H9 (cell line): Measurements from ENCODE around the gene ARMH1. TPM values are rescaled to one million over a fixed set of nuclear protein-coding genes. Genes with fewer than 3 reads are reported as not detected.

Experiments used
- DNase-seq: peaks from one replicate; pipeline ENCODE4 v3.0.0-alpha.2; 2017
- H2AFZ ChIP-seq: one replicate; pipeline ENCODE4 v1.6.1; 2013; ENCODE audit warnings: mild to moderate bottlenecking, low read length, control low read depth, moderate library complexity
- H2AK5ac ChIP-seq: 2 replicates; pipeline ENCODE4 v1.6.1; 2013; ENCODE audit warnings: low read length, control low read depth, mixed read lengths; ENCODE audit not compliant: insufficient read length
- H2BK120ac ChIP-seq: one replicate; pipeline ENCODE4 v1.6.1; 2013; ENCODE audit warnings: low read depth, mild to moderate bottlenecking, low read length, control low read depth, inconsistent platforms; ENCODE audit not compliant: poor library complexity, severe bottlenecking
- H2BK12ac ChIP-seq: 2 replicates; pipeline ENCODE4 v1.6.1; 2013; ENCODE audit warnings: low read length, control low read depth, mixed read lengths, low read depth; ENCODE audit not compliant: insufficient read length
- H2BK15ac ChIP-seq: 2 replicates; pipeline ENCODE4 v1.6.1; 2013; ENCODE audit warnings: low read depth, low read length, control low read depth
- H2BK20ac ChIP-seq: one replicate; pipeline ENCODE4 v1.6.1; 2013; ENCODE audit warnings: low read depth, mild to moderate bottlenecking, low read length, control low read depth, inconsistent platforms; ENCODE audit not compliant: poor library complexity, severe bottlenecking
- H2BK5ac ChIP-seq: 2 replicates; pipeline ENCODE4 v1.6.1; 2013; ENCODE audit warnings: low read length, control low read depth, mixed read lengths; ENCODE audit not compliant: insufficient read length
- H3K14ac ChIP-seq: 2 replicates; pipeline ENCODE4 v1.6.1; 2013; ENCODE audit warnings: low read length, control low read depth; ENCODE audit not compliant: insufficient read depth
- H3K18ac ChIP-seq: 2 replicates; pipeline ENCODE4 v1.6.1; 2013; ENCODE audit warnings: low read depth, mild to moderate bottlenecking, mixed read lengths, low read length, control low read depth; ENCODE audit not compliant: insufficient read length
- H3K23ac ChIP-seq: 2 replicates; pipeline ENCODE4 v1.6.1; 2013; ENCODE audit warnings: low read length, control low read depth, mixed read lengths, low read depth; ENCODE audit not compliant: insufficient read length
- H3K23me2 ChIP-seq: 2 replicates; pipeline ENCODE4 v1.6.1; 2013; ENCODE audit warnings: low read depth, mild to moderate bottlenecking, mixed read lengths, low read length, control low read depth; ENCODE audit not compliant: insufficient read length, poor library complexity, severe bottlenecking
- H3K27ac ChIP-seq: 2 replicates; pipeline ENCODE4 v1.5.1; 2013; ENCODE audit warnings: low read length, control low read depth, mixed read lengths, low read depth; ENCODE audit not compliant: insufficient read length
- H3K27me3 ChIP-seq: 2 replicates; pipeline ENCODE4 v1.6.1; 2013; ENCODE audit warnings: low read length, control low read depth, inconsistent platforms; ENCODE audit not compliant: insufficient read depth
- H3K4ac ChIP-seq: 2 replicates; pipeline ENCODE4 v1.6.1; 2013; ENCODE audit warnings: low read depth, mild to moderate bottlenecking, control low read depth, inconsistent platforms, low read length, moderate library complexity
- H3K4me1 ChIP-seq: 2 replicates; pipeline ENCODE4 v1.6.1; 2013; ENCODE audit warnings: low read length, control low read depth, inconsistent platforms; ENCODE audit not compliant: insufficient read depth
- H3K4me2 ChIP-seq: 2 replicates; pipeline ENCODE4 v1.6.1; 2013; ENCODE audit warnings: low read length, control low read depth, mixed read lengths; ENCODE audit not compliant: insufficient read length, insufficient read depth
- H3K56ac ChIP-seq: 2 replicates; pipeline ENCODE4 v1.6.1; 2013; ENCODE audit warnings: low read depth, mild to moderate bottlenecking, mixed read lengths, low read length, control low read depth; ENCODE audit not compliant: insufficient read length
- H3K79me1 ChIP-seq: 2 replicates; pipeline ENCODE4 v1.6.1; 2013; ENCODE audit warnings: low read depth, mild to moderate bottlenecking, moderate library complexity, low read length, control low read depth, inconsistent platforms; ENCODE audit not compliant: insufficient read depth, poor library complexity, severe bottlenecking
- H3K79me2 ChIP-seq: 2 replicates; pipeline ENCODE4 v1.6.1; 2013; ENCODE audit warnings: low read length, control low read depth, inconsistent platforms; ENCODE audit not compliant: insufficient read depth
- H3K9ac ChIP-seq: 2 replicates; pipeline ENCODE4 v1.6.1; 2013; ENCODE audit warnings: low read length, control low read depth, mixed read lengths; ENCODE audit not compliant: insufficient read length; ENCODE audit errors: extremely low read depth
- H3K9me3 ChIP-seq: one replicate; pipeline ENCODE4 v1.6.1; 2013; ENCODE audit warnings: low read depth, low read length, inconsistent platforms; ENCODE audit not compliant: control insufficient read depth
- H3T11ph ChIP-seq: one replicate; pipeline ENCODE4 v1.6.1; 2013; ENCODE audit warnings: mild to moderate bottlenecking, low read length, control low read depth, inconsistent platforms
- H4K20me1 ChIP-seq: one replicate; pipeline ENCODE4 v1.6.1; 2013; ENCODE audit not compliant: control insufficient read depth, insufficient read length, insufficient read depth
- H4K5ac ChIP-seq: 2 replicates; pipeline ENCODE4 v1.6.1; 2013; ENCODE audit warnings: low read depth, mild to moderate bottlenecking, mixed read lengths, low read length, control low read depth; ENCODE audit not compliant: insufficient read length
- H4K8ac ChIP-seq: replicated peaks from 2 replicates; pipeline ENCODE4 v1.6.1; 2013; ENCODE audit warnings: low read length, control low read depth, mixed read lengths, low read depth; ENCODE audit not compliant: insufficient read length
- H4K91ac ChIP-seq: 2 replicates; pipeline ENCODE4 v1.6.1; 2013; ENCODE audit warnings: low read depth, mild to moderate bottlenecking, moderate library complexity, mixed read lengths, low read length, control low read depth; ENCODE audit not compliant: insufficient read length
- H3K27ac Mint-ChIP-seq, 3 experiments: 2 replicates in 2 of 3; 3 replicates in 1 of 3; pipeline ENCODE4 v1.8.0; 2020 to 2021; ENCODE audit warnings: mixed read lengths in 3 of 3, mild to moderate bottlenecking in 1 of 3, moderate library complexity in 1 of 3
- H3K27me3 Mint-ChIP-seq: 2 replicates; pipeline ENCODE4 v1.8.0; 2021; ENCODE audit warnings: low read depth, mild to moderate bottlenecking, moderate library complexity, mixed read lengths
- H3K36me3 Mint-ChIP-seq, 3 experiments: 2 replicates in 2 of 3; 3 replicates in 1 of 3; pipeline ENCODE4 v1.8.0; 2020 to 2021; ENCODE audit warnings: low read depth in 3 of 3, mixed read lengths in 3 of 3; ENCODE audit not compliant: insufficient read depth in 1 of 3
- H3K4me1 Mint-ChIP-seq, 2 experiments: 2 replicates each; pipeline ENCODE4 v1.8.0; 2020; ENCODE audit warnings: mixed read lengths in 2 of 2
- H3K4me3 Mint-ChIP-seq, 2 experiments: 2 replicates in 1 of 2; 3 replicates in 1 of 2; pipeline ENCODE4 v1.8.0; 2020 to 2021; ENCODE audit warnings: mild to moderate bottlenecking in 2 of 2, mixed read lengths in 2 of 2, moderate library complexity in 1 of 2
- H3K9me3 Mint-ChIP-seq, 2 experiments: 2 replicates in 1 of 2; 3 replicates in 1 of 2; pipeline ENCODE4 v1.8.0; 2020; ENCODE audit warnings: mild to moderate bottlenecking in 2 of 2, mixed read lengths in 2 of 2, moderate library complexity in 1 of 2
- CTCF ChIP-seq: fragments of 200-600 bp; sonication (generic); conservative IDR thresholded peaks from 3 replicates; pipeline ENCODE4 v1.8.0; 2021; ENCODE audit warnings: antibody characterized with exemption, mild to moderate bottlenecking
- WGBS: extraction: QIAGEN DNeasy Blood & Tissue Kit; methylation state at CpG from one replicate; pipeline ENCODE4 v1.1.7; 2013; ENCODE audit warnings: missing lambda C conversion rate, low lambda C conversion rate, mixed read lengths; ENCODE audit not compliant: insufficient read length; ENCODE audit errors: extremely low coverage; 5-methylcytosine and 5-hydroxymethylcytosine counted together
- total RNA-seq: library from RNA; stranded (reverse); gene quantifications from 2 replicates; pipeline ENCODE4 v1.2.1, GENCODE V29; 2021

Gene ARMH1
- total RNA-seq, 1 experiment from 2014 or later, result 1.0 TPM

DNA sequence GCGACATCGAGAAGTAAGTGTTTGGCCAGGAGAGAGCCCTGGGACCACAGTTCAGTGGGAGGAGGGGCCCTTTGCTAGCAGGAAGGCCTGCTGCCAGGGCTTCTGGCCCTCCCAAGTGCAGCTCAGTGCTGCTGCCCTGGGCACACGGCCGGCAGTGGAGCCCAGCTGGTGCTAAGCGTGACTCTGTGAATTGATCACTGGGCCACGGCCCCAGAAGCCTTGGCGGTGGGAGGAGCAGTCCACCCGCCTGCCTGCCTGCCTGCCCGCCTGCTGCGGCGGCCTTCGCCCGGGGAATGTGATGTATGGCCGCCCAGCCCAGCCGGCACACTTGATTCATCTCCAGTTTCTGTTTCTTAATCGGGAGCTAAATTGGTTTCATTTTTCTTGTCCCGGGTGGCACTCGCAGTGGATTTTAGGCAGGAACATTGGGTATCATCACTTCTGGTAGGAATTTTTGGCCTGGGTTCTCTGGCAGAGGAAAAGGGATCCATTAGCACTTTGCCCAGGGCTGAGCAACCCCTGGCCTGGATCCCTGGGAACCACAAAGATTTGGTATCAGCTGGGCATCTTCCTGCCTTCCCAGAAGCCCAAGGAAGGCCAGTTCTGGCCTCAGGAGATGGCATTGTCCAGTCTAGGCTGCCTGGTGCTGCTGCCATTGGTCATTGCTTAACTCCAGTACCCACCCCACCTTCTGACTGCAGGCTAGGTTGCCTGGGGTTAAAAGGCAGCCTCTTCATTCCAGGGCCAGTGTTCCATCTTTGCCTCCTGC, 28.9 kb upstream of the ARMH1 start:
- no peak overlapping the region for H3K9ac ChIP-seq

More for the DNA sequence above, 28.9 kb upstream of the ARMH1 start:
- Histone ChIP-seq H3K23me2 (no peaks in the 10 kb centered on the region), H3K9me3 (no peaks in the 10 kb centered on the region), H3T11ph (no peak overlapping the region), H4K91ac (no peak overlapping the region), H2BK120ac (no peak overlapping the region), H3K79me1 (no peaks in the 10 kb centered on the region), H2AFZ (no peak overlapping the region), H3K23ac (no peak overlapping the region), H3K14ac (no peak overlapping the region), H4K20me1 (no peaks in the 10 kb centered on the region), H4K8ac (no peak overlapping the region), H3K18ac (no peak overlapping the region), H4K5ac (no peak overlapping the region), H2BK12ac (no peak overlapping the region), H3K4me1 (no peaks in the 10 kb centered on the region), H3K79me2 (no peaks in the 10 kb centered on the region), H3K27me3 (no peaks in the 10 kb centered on the region), H3K56ac (no peak overlapping the region), H2BK15ac (no peak overlapping the region), H2BK20ac (no peak overlapping the region), H3K27ac (no peak overlapping the region), H3K4me2 (no peak overlapping the region), H3K4ac (no peak overlapping the region), H2BK5ac (no peak overlapping the region), H2AK5ac (no peak overlapping the region)
- no peak overlapping the region for H3K4me3 Mint-ChIP-seq
- no CpG with 5 or more reads among the region's 18 CpGs for WGBS
- no peaks in the 10 kb centered on the region for H3K27me3 Mint-ChIP-seq
- no peak overlapping the region for H3K27ac Mint-ChIP-seq
- H3K9me3 Mint-ChIP-seq, result no peaks in the 10 kb centered on the region
- peaks cover 18 to 89% (median 79%) of the 10 kb centered on the region in 3 experiments for H3K36me3 Mint-ChIP-seq
- peaks cover 7 to 20% of the 10 kb centered on the region in 2 experiments; a peak in 2 of 4 replicates for H3K4me1 Mint-ChIP-seq
- no peak for DNase-seq
- no peak for TF ChIP-seq CTCF
